AG10803 (cell line): ENCODE data around the gene TOMM7.

Source experiments
- DNase-seq: peaks from one replicate; pipeline ENCODE4 v3.0.0; 2010; ENCODE audit warnings: low read depth
- H3K4me3 ChIP-seq: 2 replicates; pipeline ENCODE4 v1.5.1; 2011; ENCODE audit warnings: mild to moderate bottlenecking, low read length, control low read depth
- TF ChIP-seq, protein P1 (sequence below): conservative IDR thresholded peaks from 2 replicates; pipeline ENCODE4 v1.5.1; 2011; ENCODE audit warnings: mild to moderate bottlenecking, low read length, control low read depth, inconsistent platforms

The TOMM7 gene

DNA sequence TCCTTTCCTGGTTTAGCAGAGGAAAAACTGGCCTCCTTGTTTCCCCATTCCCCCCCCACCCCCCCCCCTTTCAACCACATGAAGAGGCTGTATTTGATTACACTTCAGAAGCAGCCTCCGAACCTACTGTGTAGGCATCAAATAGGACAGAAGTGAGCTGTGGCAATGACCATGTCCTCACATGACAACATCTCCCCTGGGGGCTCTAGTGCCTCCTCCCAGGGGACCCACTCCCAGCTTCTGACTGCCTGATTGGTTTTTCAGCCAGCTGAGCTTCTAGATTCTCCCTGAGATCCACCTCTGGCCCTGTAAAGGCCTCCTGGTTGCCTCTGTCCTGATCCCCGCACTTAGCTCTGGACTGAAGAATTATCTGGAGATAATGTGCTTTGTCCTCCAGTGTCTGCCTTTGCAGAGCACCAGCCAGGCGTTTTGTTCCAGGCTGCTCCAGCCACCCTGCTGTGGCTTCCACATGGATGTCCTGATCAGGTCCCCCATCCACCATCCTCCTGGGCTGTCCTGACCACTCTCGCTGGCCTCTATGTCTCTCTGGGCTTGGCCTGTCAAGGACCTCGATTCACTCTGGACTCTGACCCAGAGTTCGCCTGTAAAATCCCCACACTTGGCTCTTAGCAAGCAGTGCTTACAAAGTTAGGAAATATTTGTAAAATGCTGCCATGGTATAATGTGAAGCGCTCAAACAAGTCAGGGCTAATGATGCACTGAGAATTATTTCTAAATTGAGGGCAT, 42.4 kb upstream of the TOMM7 start:
- peak; percentile 52 for DNase-seq
- no peak overlapping the region for H3K4me3 ChIP-seq
- TF ChIP-seq, protein P1, sequence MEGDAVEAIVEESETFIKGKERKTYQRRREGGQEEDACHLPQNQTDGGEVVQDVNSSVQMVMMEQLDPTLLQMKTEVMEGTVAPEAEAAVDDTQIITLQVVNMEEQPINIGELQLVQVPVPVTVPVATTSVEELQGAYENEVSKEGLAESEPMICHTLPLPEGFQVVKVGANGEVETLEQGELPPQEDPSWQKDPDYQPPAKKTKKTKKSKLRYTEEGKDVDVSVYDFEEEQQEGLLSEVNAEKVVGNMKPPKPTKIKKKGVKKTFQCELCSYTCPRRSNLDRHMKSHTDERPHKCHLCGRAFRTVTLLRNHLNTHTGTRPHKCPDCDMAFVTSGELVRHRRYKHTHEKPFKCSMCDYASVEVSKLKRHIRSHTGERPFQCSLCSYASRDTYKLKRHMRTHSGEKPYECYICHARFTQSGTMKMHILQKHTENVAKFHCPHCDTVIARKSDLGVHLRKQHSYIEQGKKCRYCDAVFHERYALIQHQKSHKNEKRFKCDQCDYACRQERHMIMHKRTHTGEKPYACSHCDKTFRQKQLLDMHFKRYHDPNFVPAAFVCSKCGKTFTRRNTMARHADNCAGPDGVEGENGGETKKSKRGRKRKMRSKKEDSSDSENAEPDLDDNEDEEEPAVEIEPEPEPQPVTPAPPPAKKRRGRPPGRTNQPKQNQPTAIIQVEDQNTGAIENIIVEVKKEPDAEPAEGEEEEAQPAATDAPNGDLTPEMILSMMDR, result no peak

DNA sequence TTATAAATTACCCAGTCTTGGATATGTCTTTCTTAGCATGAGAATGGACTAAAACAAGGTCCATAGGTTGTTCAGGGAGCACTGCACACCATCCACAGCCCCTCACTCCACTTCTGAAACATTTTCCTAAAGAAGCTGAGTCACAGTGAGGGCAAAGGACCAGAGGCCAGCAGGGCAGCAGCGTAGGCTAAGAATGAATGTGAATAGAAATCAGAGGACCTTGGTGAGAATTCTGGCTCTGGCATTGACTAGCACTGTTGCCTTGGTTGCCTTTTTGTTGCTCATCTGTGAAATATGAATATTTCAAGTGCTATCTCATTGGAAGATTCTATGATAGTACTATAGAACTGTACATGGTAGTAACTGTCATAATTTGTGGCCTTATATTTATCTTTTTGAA, 41.7 kb upstream of the TOMM7 start:
- no peak overlapping the region for H3K4me3 ChIP-seq
- TF ChIP-seq, protein P1, result no peak
- DNase-seq, result peak; percentile 57

DNA sequence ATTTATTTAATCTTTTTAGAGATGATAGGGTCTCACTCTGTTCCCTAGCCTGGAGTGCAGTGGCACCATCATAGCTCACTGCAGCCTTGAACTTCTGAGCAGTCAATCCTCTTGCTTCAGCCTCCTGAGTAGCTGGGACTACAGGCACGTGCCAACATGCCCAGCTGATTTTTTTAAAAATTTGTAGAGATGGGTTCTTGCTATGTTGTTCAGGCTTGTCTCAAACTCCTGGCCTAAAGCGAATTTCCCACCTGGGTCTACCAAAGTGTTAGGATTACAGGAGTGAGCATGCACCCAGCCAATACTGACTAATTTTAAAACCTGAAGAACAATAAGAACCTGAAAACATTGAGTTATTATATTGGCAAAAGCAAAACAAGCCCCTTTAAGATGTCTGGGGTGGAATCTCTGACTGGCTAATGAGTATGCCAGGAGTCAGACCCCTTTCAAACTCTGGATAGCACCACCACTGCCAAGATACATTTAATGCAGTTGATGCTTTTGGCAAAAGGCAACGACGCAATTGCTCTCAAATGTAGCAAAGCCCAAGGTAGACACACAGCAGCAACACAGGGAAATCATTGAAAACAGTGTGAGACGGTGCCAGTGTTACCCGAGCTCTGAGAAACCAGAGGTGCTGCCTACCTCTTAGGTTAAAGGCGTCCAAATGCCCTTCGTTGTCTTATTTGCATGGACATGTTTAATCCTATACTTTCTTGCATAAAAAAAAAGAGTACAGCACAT, 40.7 kb upstream of the TOMM7 start:
- H3K4me3 ChIP-seq, result no peak overlapping the region
- TF ChIP-seq, protein P1, result no peak
- no peak for DNase-seq

DNA sequence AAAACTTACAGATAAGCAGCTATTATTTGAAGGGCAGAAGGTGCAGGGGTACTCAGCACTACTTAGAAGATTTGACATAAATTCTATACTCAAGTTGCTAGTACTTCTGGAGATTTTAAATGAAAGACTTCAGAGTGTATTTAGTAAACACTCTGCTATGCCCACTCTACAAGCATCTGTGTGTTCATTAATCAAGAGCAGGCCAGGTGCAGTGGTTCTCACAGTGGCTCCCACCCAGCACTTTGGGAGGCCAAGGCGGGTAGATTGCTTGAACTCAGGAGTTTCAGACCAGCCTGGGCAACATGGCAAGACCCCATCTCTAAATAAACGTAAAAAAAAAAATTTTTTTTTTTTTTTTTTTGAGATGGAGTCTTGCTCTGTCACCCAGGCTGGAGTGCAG, 38.9 kb upstream of the TOMM7 start:
- TF ChIP-seq, protein P1, result no peak
- no peak overlapping the region for H3K4me3 ChIP-seq
- DNase-seq, result no peak

DNA sequence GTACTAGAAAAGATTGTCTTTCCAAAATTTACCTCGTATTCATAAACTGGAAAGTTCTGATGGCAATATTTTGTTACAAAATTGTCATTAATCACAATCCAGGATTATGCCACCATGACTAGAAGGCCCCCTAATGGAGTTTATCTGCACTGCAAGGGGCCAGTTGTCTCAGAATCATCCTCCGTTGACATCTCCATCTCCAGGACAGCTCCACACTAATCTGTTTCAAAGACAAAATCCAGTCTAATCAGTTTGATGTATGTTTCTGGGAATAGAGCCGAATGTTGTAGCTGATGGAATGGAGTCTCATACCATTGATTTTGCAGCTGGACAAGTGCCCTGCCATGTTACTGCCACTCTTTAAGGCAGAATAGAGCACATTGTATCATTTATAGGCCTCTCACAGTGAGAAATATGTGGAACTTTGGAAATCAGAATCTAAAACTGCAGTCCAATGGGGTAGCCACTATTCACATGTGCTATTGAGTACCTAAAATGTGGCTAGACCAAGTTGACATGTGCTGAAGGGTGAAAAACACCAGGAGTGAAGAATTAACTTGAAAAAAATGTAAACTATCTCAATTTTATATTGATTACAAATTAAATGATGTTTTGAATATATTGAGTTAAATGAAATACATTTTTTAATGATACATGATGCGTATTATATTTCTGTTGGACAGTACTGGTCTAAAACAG, 38.3 kb upstream of the TOMM7 start:
- H3K4me3 ChIP-seq, result no peak overlapping the region
- peak; percentile 59 for DNase-seq
- TF ChIP-seq, protein P1, result peak; percentile 57

DNA sequence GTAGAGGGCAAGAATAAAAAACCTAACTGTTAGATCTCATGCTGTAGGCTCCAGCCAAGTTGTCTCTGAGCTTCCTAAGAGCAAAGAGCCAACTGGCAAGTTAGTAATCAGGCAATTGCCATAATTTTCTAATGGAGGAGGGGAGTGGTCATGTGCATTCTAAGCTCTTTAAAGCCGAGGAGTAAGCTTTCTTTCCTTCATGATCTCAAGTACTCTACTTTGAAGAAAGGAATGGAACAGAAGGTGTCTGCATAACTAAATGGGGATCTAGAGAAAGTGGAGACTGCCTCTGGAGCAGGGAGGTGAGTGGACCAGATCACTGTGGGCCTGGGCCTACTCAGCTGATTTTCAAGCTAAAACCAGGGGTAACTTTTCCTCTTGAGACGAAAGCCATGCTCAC, 37.7 kb upstream of the TOMM7 start:
- DNase-seq, result no peak
- TF ChIP-seq, protein P1, result no peak

More for the DNA sequence above, 37.7 kb upstream of the TOMM7 start:
- no peak overlapping the region for H3K4me3 ChIP-seq
